HG02588 (cell line): Measurements from ENCODE around the gene ZFYVE21.

Experiments
- ATAC-seq: cut with Tn5 transposase; IDR thresholded peaks from one replicate; pipeline ENCODE4 v1.9.1; 2021; ENCODE audit warnings: mild to moderate bottlenecking, moderate library complexity; ENCODE audit not compliant: unreplicated experiment

Gene ZFYVE21

GRCh38 chr14:103691655-103692054 is 24.0 kb upstream of the ZFYVE21 start:
- peak; percentile 66 for ATAC-seq

- peak; percentile 13 for ATAC-seq
Measured at GRCh38 chr14:103692159-103692558, 23.5 kb upstream of the ZFYVE21 start.

GRCh38 chr14:103692871-103693270 is 22.7 kb upstream of the ZFYVE21 start:
- ATAC-seq = no peak

- ATAC-seq = no peak
Measured at GRCh38 chr14:103693515-103693914, 22.1 kb upstream of the ZFYVE21 start.

GRCh38 chr14:103694572-103695026 is 21.0 kb upstream of the ZFYVE21 start:
- ATAC-seq = no peak

GRCh38 chr14:103695296-103696069 is 20.1 kb upstream of the ZFYVE21 start:
- no peak for ATAC-seq

GRCh38 chr14:103696070-103696402 is 19.6 kb upstream of the ZFYVE21 start:
- ATAC-seq = no peak

- no peak for ATAC-seq
Measured at GRCh38 chr14:103696466-103697071, 19.0 kb upstream of the ZFYVE21 start.

GRCh38 chr14:103697206-103697602 is 18.4 kb upstream of the ZFYVE21 start:
- ATAC-seq = no peak

GRCh38 chr14:103697603-103698379 is 17.8 kb upstream of the ZFYVE21 start:
- ATAC-seq = no peak

GRCh38 chr14:103698380-103699260 is 17.0 kb upstream of the ZFYVE21 start:
- no peak for ATAC-seq

- no peak for ATAC-seq
Measured at GRCh38 chr14:103699261-103699661, 16.3 kb upstream of the ZFYVE21 start.

- ATAC-seq = no peak
Measured at GRCh38 chr14:103699901-103700752, 15.5 kb upstream of the ZFYVE21 start.

GRCh38 chr14:103700753-103701490 is 14.7 kb upstream of the ZFYVE21 start:
- no peak for ATAC-seq

GRCh38 chr14:103702095-103702494 is 13.5 kb upstream of the ZFYVE21 start:
- no peak for ATAC-seq

GRCh38 chr14:103702497-103703432 is 12.8 kb upstream of the ZFYVE21 start:
- ATAC-seq = no peak

GRCh38 chr14:103703433-103704385 is 11.9 kb upstream of the ZFYVE21 start:
- no peak for ATAC-seq
